H9 (cell line): ENCODE results near the gene ACTRT3. TPM values are rescaled to one million over a fixed set of nuclear protein-coding genes. Genes with fewer than 3 reads are reported as not detected.

Source experiments
- DNase-seq: peaks from one replicate; pipeline ENCODE4 v3.0.0-alpha.2; 2017
- H2AFZ ChIP-seq: one replicate; pipeline ENCODE4 v1.6.1; 2013; ENCODE audit warnings: mild to moderate bottlenecking, low read length, control low read depth, moderate library complexity
- H2AK5ac ChIP-seq: 2 replicates; pipeline ENCODE4 v1.6.1; 2013; ENCODE audit warnings: low read length, control low read depth, mixed read lengths; ENCODE audit not compliant: insufficient read length
- H2BK120ac ChIP-seq: one replicate; pipeline ENCODE4 v1.6.1; 2013; ENCODE audit warnings: low read depth, mild to moderate bottlenecking, low read length, control low read depth, inconsistent platforms; ENCODE audit not compliant: poor library complexity, severe bottlenecking
- H2BK12ac ChIP-seq: 2 replicates; pipeline ENCODE4 v1.6.1; 2013; ENCODE audit warnings: low read length, control low read depth, mixed read lengths, low read depth; ENCODE audit not compliant: insufficient read length
- H2BK15ac ChIP-seq: 2 replicates; pipeline ENCODE4 v1.6.1; 2013; ENCODE audit warnings: low read depth, low read length, control low read depth
- H2BK20ac ChIP-seq: one replicate; pipeline ENCODE4 v1.6.1; 2013; ENCODE audit warnings: low read depth, mild to moderate bottlenecking, low read length, control low read depth, inconsistent platforms; ENCODE audit not compliant: poor library complexity, severe bottlenecking
- H2BK5ac ChIP-seq: 2 replicates; pipeline ENCODE4 v1.6.1; 2013; ENCODE audit warnings: low read length, control low read depth, mixed read lengths; ENCODE audit not compliant: insufficient read length
- H3K14ac ChIP-seq: 2 replicates; pipeline ENCODE4 v1.6.1; 2013; ENCODE audit warnings: low read length, control low read depth; ENCODE audit not compliant: insufficient read depth
- H3K18ac ChIP-seq: 2 replicates; pipeline ENCODE4 v1.6.1; 2013; ENCODE audit warnings: low read depth, mild to moderate bottlenecking, mixed read lengths, low read length, control low read depth; ENCODE audit not compliant: insufficient read length
- H3K23ac ChIP-seq: 2 replicates; pipeline ENCODE4 v1.6.1; 2013; ENCODE audit warnings: low read length, control low read depth, mixed read lengths, low read depth; ENCODE audit not compliant: insufficient read length
- H3K23me2 ChIP-seq: 2 replicates; pipeline ENCODE4 v1.6.1; 2013; ENCODE audit warnings: low read depth, mild to moderate bottlenecking, mixed read lengths, low read length, control low read depth; ENCODE audit not compliant: insufficient read length, poor library complexity, severe bottlenecking
- H3K27ac ChIP-seq: 2 replicates; pipeline ENCODE4 v1.5.1; 2013; ENCODE audit warnings: low read length, control low read depth, mixed read lengths, low read depth; ENCODE audit not compliant: insufficient read length
- H3K27me3 ChIP-seq: 2 replicates; pipeline ENCODE4 v1.6.1; 2013; ENCODE audit warnings: low read length, control low read depth, inconsistent platforms; ENCODE audit not compliant: insufficient read depth
- H3K4ac ChIP-seq: 2 replicates; pipeline ENCODE4 v1.6.1; 2013; ENCODE audit warnings: low read depth, mild to moderate bottlenecking, control low read depth, inconsistent platforms, low read length, moderate library complexity
- H3K4me1 ChIP-seq: 2 replicates; pipeline ENCODE4 v1.6.1; 2013; ENCODE audit warnings: low read length, control low read depth, inconsistent platforms; ENCODE audit not compliant: insufficient read depth
- H3K4me2 ChIP-seq: 2 replicates; pipeline ENCODE4 v1.6.1; 2013; ENCODE audit warnings: low read length, control low read depth, mixed read lengths; ENCODE audit not compliant: insufficient read length, insufficient read depth
- H3K56ac ChIP-seq: 2 replicates; pipeline ENCODE4 v1.6.1; 2013; ENCODE audit warnings: low read depth, mild to moderate bottlenecking, mixed read lengths, low read length, control low read depth; ENCODE audit not compliant: insufficient read length
- H3K79me1 ChIP-seq: 2 replicates; pipeline ENCODE4 v1.6.1; 2013; ENCODE audit warnings: low read depth, mild to moderate bottlenecking, moderate library complexity, low read length, control low read depth, inconsistent platforms; ENCODE audit not compliant: insufficient read depth, poor library complexity, severe bottlenecking
- H3K79me2 ChIP-seq: 2 replicates; pipeline ENCODE4 v1.6.1; 2013; ENCODE audit warnings: low read length, control low read depth, inconsistent platforms; ENCODE audit not compliant: insufficient read depth
- H3K9ac ChIP-seq: 2 replicates; pipeline ENCODE4 v1.6.1; 2013; ENCODE audit warnings: low read length, control low read depth, mixed read lengths; ENCODE audit not compliant: insufficient read length; ENCODE audit errors: extremely low read depth
- H3K9me3 ChIP-seq: one replicate; pipeline ENCODE4 v1.6.1; 2013; ENCODE audit warnings: low read depth, low read length, inconsistent platforms; ENCODE audit not compliant: control insufficient read depth
- H3T11ph ChIP-seq: one replicate; pipeline ENCODE4 v1.6.1; 2013; ENCODE audit warnings: mild to moderate bottlenecking, low read length, control low read depth, inconsistent platforms
- H4K20me1 ChIP-seq: one replicate; pipeline ENCODE4 v1.6.1; 2013; ENCODE audit not compliant: control insufficient read depth, insufficient read length, insufficient read depth
- H4K5ac ChIP-seq: 2 replicates; pipeline ENCODE4 v1.6.1; 2013; ENCODE audit warnings: low read depth, mild to moderate bottlenecking, mixed read lengths, low read length, control low read depth; ENCODE audit not compliant: insufficient read length
- H4K8ac ChIP-seq: replicated peaks from 2 replicates; pipeline ENCODE4 v1.6.1; 2013; ENCODE audit warnings: low read length, control low read depth, mixed read lengths, low read depth; ENCODE audit not compliant: insufficient read length
- H4K91ac ChIP-seq: 2 replicates; pipeline ENCODE4 v1.6.1; 2013; ENCODE audit warnings: low read depth, mild to moderate bottlenecking, moderate library complexity, mixed read lengths, low read length, control low read depth; ENCODE audit not compliant: insufficient read length
- H3K27ac Mint-ChIP-seq, 3 experiments: 2 replicates in 2 of 3; 3 replicates in 1 of 3; pipeline ENCODE4 v1.8.0; 2020 to 2021; ENCODE audit warnings: mixed read lengths in 3 of 3, mild to moderate bottlenecking in 1 of 3, moderate library complexity in 1 of 3
- H3K27me3 Mint-ChIP-seq: 2 replicates; pipeline ENCODE4 v1.8.0; 2021; ENCODE audit warnings: low read depth, mild to moderate bottlenecking, moderate library complexity, mixed read lengths
- H3K36me3 Mint-ChIP-seq, 3 experiments: 2 replicates in 2 of 3; 3 replicates in 1 of 3; pipeline ENCODE4 v1.8.0; 2020 to 2021; ENCODE audit warnings: low read depth in 3 of 3, mixed read lengths in 3 of 3; ENCODE audit not compliant: insufficient read depth in 1 of 3
- H3K4me1 Mint-ChIP-seq, 2 experiments: 2 replicates each; pipeline ENCODE4 v1.8.0; 2020; ENCODE audit warnings: mixed read lengths in 2 of 2
- H3K4me3 Mint-ChIP-seq, 2 experiments: 2 replicates in 1 of 2; 3 replicates in 1 of 2; pipeline ENCODE4 v1.8.0; 2020 to 2021; ENCODE audit warnings: mild to moderate bottlenecking in 2 of 2, mixed read lengths in 2 of 2, moderate library complexity in 1 of 2
- H3K9me3 Mint-ChIP-seq, 2 experiments: 2 replicates in 1 of 2; 3 replicates in 1 of 2; pipeline ENCODE4 v1.8.0; 2020; ENCODE audit warnings: mild to moderate bottlenecking in 2 of 2, mixed read lengths in 2 of 2, moderate library complexity in 1 of 2
- CTCF ChIP-seq: fragments of 200-600 bp; sonication (generic); conservative IDR thresholded peaks from 3 replicates; pipeline ENCODE4 v1.8.0; 2021; ENCODE audit warnings: antibody characterized with exemption, mild to moderate bottlenecking
- WGBS: extraction: QIAGEN DNeasy Blood & Tissue Kit; methylation state at CpG from one replicate; pipeline ENCODE4 v1.1.7; 2013; ENCODE audit warnings: missing lambda C conversion rate, low lambda C conversion rate, mixed read lengths; ENCODE audit not compliant: insufficient read length; ENCODE audit errors: extremely low coverage; 5-methylcytosine and 5-hydroxymethylcytosine counted together
- total RNA-seq: library from RNA; stranded (reverse); gene quantifications from 2 replicates; pipeline ENCODE4 v1.2.1, GENCODE V29; 2021

The ACTRT3 gene
- total RNA-seq, 1 experiment from 2014 or later: 5.9 TPM

GRCh38 chr3:169787791-169788190, 18.4 kb upstream of the ACTRT3 start:
- no peak overlapping the region for H3K56ac ChIP-seq
- H2AFZ ChIP-seq: no peak overlapping the region
- Mint-ChIP-seq H3K36me3 (peaks cover 11 to 47% (median 32%) of the 10 kb centered on the region in 3 experiments; a peak in 6 of 7 replicates), H3K27ac (no peak overlapping the region; a peak in 1 of 7 replicates), H3K4me3 (no peak overlapping the region), H3K9me3 (no peaks in the 10 kb centered on the region), H3K4me1 (peaks cover 0 to 8% of the 10 kb centered on the region in 2 experiments; a peak in 2 of 4 replicates), H3K27me3 (no peaks in the 10 kb centered on the region)
- WGBS: no CpG with 5 or more reads among the region's 1 CpG
- H3K14ac ChIP-seq: no peak overlapping the region
- no peak overlapping the region for H4K91ac ChIP-seq
- no peaks in the 10 kb centered on the region for H3K27me3 ChIP-seq
- TF ChIP-seq CTCF: no peak
- H3K4me2 ChIP-seq: no peak overlapping the region
- no peak overlapping the region for H3K9ac ChIP-seq
- DNase-seq: no peak
- H3K9me3 ChIP-seq: no peaks in the 10 kb centered on the region
- H4K8ac ChIP-seq: no peak overlapping the region
- H3K79me1 ChIP-seq: no peaks in the 10 kb centered on the region
- H2BK20ac ChIP-seq: no peak overlapping the region
- H2BK15ac ChIP-seq: no peak overlapping the region
- no peak overlapping the region for H3T11ph ChIP-seq
- no peak overlapping the region for H2BK120ac ChIP-seq
- H2BK12ac ChIP-seq: no peak overlapping the region
- no peak overlapping the region for H3K23ac ChIP-seq
- H3K18ac ChIP-seq: no peak overlapping the region
- no peak overlapping the region for H4K5ac ChIP-seq
- H3K4me1 ChIP-seq: no peaks in the 10 kb centered on the region
- no peak overlapping the region for H2BK5ac ChIP-seq
- no peaks in the 10 kb centered on the region for H3K23me2 ChIP-seq
- no peak overlapping the region for H3K27ac ChIP-seq
- H3K79me2 ChIP-seq: no peaks in the 10 kb centered on the region
- no peak overlapping the region for H3K4ac ChIP-seq
- no peaks in the 10 kb centered on the region for H4K20me1 ChIP-seq
- H2AK5ac ChIP-seq: no peak overlapping the region
